WTC11 (cell line): Measurements from ENCODE around the gene BCO1. TPM values are rescaled to one million over a fixed set of nuclear protein-coding genes. Genes with fewer than 3 reads are reported as not detected.

Experiments used
- ATAC-seq: fragments of 200-7000 bp; cut with Tn5 transposase; 2 replicates; pipeline ENCODE4 v1.10.0; 2021; ENCODE audit warnings: mild to moderate bottlenecking, moderate library complexity
- CTCF ChIA-PET: fragments of 300-600 bp; sonication (Branson Sonifier 250); formaldehyde crosslinking; loops from one replicate; lab custom pipeline; 2021; ENCODE audit warnings: antibody characterized with exemption; lab: Charles Lee
- POLR2A ChIA-PET: fragments of 350-600 bp; sonication (Branson Sonifier 250); formaldehyde crosslinking; loops from one replicate; lab custom pipeline; 2021; ENCODE audit warnings: antibody characterized with exemption; lab: Charles Lee
- DNase-seq: peaks from one replicate; pipeline ENCODE4 v3.0.0; 2021; ENCODE audit warnings: low spot score
- H3K27ac Mint-ChIP-seq: 2 replicates; pipeline ENCODE4 v1.8.0; 2021; ENCODE audit warnings: mixed read lengths
- H3K27me3 Mint-ChIP-seq: 2 replicates; pipeline ENCODE4 v1.8.0; 2021; ENCODE audit warnings: low read depth, mild to moderate bottlenecking, moderate library complexity, mixed read lengths
- H3K36me3 Mint-ChIP-seq: 2 replicates; pipeline ENCODE4 v1.8.0; 2021; ENCODE audit warnings: mixed read lengths
- H3K4me1 Mint-ChIP-seq: 2 replicates; pipeline ENCODE4 v1.8.0; 2022; ENCODE audit warnings: mixed read lengths
- H3K4me3 Mint-ChIP-seq: 2 replicates; pipeline ENCODE4 v1.8.0; 2021; ENCODE audit warnings: mild to moderate bottlenecking, moderate library complexity, mixed read lengths
- H3K9me3 Mint-ChIP-seq: 2 replicates; pipeline ENCODE4 v1.8.0; 2021; ENCODE audit warnings: mixed read lengths
- ARID4B ChIP-seq: sonication (generic); formaldehyde crosslinking; IDR thresholded peaks from 2 replicates; pipeline ENCODE4 v1.8.0; 2023; ENCODE audit warnings: missing genetic modification reagents, mild to moderate bottlenecking, borderline replicate concordance
- ATF1 ChIP-seq: sonication (generic); formaldehyde crosslinking; IDR thresholded peaks from 2 replicates; pipeline ENCODE4 v1.8.1; 2023; ENCODE audit warnings: mild to moderate bottlenecking, moderate library complexity, missing genetic modification reagents
- E2F5 ChIP-seq: sonication (generic); formaldehyde crosslinking; IDR thresholded peaks from 2 replicates; pipeline ENCODE4 v1.8.1; 2022; ENCODE audit warnings: mild to moderate bottlenecking, moderate library complexity, missing genetic modification reagents
- GTF2I ChIP-seq: fragments of 250-450 bp; sonication (Bioruptor Pico); conservative IDR thresholded peaks from 2 replicates; pipeline ENCODE4 v1.4.0; 2021; ENCODE audit warnings: mild to moderate bottlenecking
- HMGA2 ChIP-seq: fragments of 250-450 bp; sonication (Bioruptor Pico); IDR thresholded peaks from 2 replicates; pipeline ENCODE4 v1.4.0; 2021; ENCODE audit warnings: mild to moderate bottlenecking, moderate library complexity
- KAT7 ChIP-seq: sonication (generic); formaldehyde crosslinking; IDR thresholded peaks from 2 replicates; pipeline ENCODE4 v1.8.1; 2023; ENCODE audit warnings: missing genetic modification reagents, mild to moderate bottlenecking, borderline replicate concordance
- MAX ChIP-seq: sonication (generic); formaldehyde crosslinking; IDR thresholded peaks from 2 replicates; pipeline ENCODE4 v1.8.0; 2022; ENCODE audit warnings: mild to moderate bottlenecking, missing genetic modification reagents
- NR3C1 ChIP-seq: sonication (generic); formaldehyde crosslinking; conservative IDR thresholded peaks from 2 replicates; pipeline ENCODE4 v1.8.1; 2023; ENCODE audit warnings: low read depth, mild to moderate bottlenecking, missing genetic modification reagents
- PRDM15 ChIP-seq: sonication (generic); formaldehyde crosslinking; IDR thresholded peaks from 2 replicates; pipeline ENCODE4 v1.8.0; 2022; ENCODE audit warnings: missing genetic modification reagents
- RELA ChIP-seq: sonication (generic); formaldehyde crosslinking; IDR thresholded peaks from 2 replicates; pipeline ENCODE4 v1.8.1; 2022; ENCODE audit warnings: missing genetic modification reagents, mild to moderate bottlenecking, borderline replicate concordance
- SMAD3 ChIP-seq: sonication (generic); formaldehyde crosslinking; IDR thresholded peaks from 2 replicates; pipeline ENCODE4 v1.8.0; 2022; ENCODE audit warnings: missing genetic modification reagents, mild to moderate bottlenecking, borderline replicate concordance
- STAT6 ChIP-seq: sonication (generic); formaldehyde crosslinking; conservative IDR thresholded peaks from 2 replicates; pipeline ENCODE4 v1.8.1; 2023; ENCODE audit warnings: mild to moderate bottlenecking, low read depth, missing genetic modification reagents, moderate library complexity
- ZBTB43 ChIP-seq: sonication (generic); formaldehyde crosslinking; IDR thresholded peaks from 2 replicates; pipeline ENCODE4 v1.8.1; 2023; ENCODE audit warnings: mild to moderate bottlenecking, missing genetic modification reagents
- ZNF138 ChIP-seq: sonication (generic); formaldehyde crosslinking; conservative IDR thresholded peaks from 2 replicates; pipeline ENCODE4 v1.8.1; 2022; ENCODE audit warnings: mild to moderate bottlenecking, moderate library complexity, missing genetic modification reagents
- ZNF281 ChIP-seq: sonication (generic); formaldehyde crosslinking; IDR thresholded peaks from 2 replicates; pipeline ENCODE4 v1.8.0; 2023; ENCODE audit warnings: mild to moderate bottlenecking, missing genetic modification reagents
- ZNF423 ChIP-seq: fragments of 250-450 bp; sonication (Bioruptor Pico); IDR thresholded peaks from 2 replicates; pipeline ENCODE4 v2.1.2; 2022; ENCODE audit warnings: mild to moderate bottlenecking, moderate library complexity
- ZNF671 ChIP-seq: fragments of 250-450 bp; sonication (Bioruptor Pico); IDR thresholded peaks from 2 replicates; pipeline ENCODE4 v1.8.0; 2021; ENCODE audit warnings: mild to moderate bottlenecking
- total RNA-seq: library from RNA; stranded (reverse); gene quantifications from 3 replicates; pipeline ENCODE4 v1.2.3, GENCODE V29; 2021

Gene BCO1
- total RNA-seq, 1 experiment from 2014 or later, result 0.15 TPM

GRCh38 chr16:81286190-81286589 lies 47.7 kb downstream of the BCO1 start:
- no peaks in the 10 kb centered on the region for H3K9me3 Mint-ChIP-seq
- no peak overlapping the region for H3K4me3 Mint-ChIP-seq
- ATAC-seq (no peak), DNase-seq (no peak)
- no peaks in the 10 kb centered on the region for H3K36me3 Mint-ChIP-seq
- POLR2A ChIA-PET, result no interaction called here
- CTCF ChIA-PET, result no interaction called here
- H3K27ac Mint-ChIP-seq, result no peak overlapping the region
- H3K4me1 Mint-ChIP-seq, result no peaks in the 10 kb centered on the region
- H3K27me3 Mint-ChIP-seq, result no peaks in the 10 kb centered on the region
- TF ChIP-seq ZNF138 (CRISPR knock-in tag) (no peak), HMGA2 (CRISPR knock-in tag) (no peak), GTF2I (CRISPR knock-in tag) (no peak), ZNF423 (CRISPR knock-in tag) (no peak), STAT6 (CRISPR knock-in tag) (no peak)

GRCh38 chr16:81291117-81291516 lies 52.6 kb downstream of the BCO1 start:
- no peaks in the 10 kb centered on the region; the same call in 1 of the 2 replicates for H3K27me3 Mint-ChIP-seq
- no peak for DNase-seq
- ChIA-PET CTCF (interaction anchor here (0.5 kb wide), 1 partner anchor 295 kb away, joined by 5 read pairs; no protein-coding TSS in a partner anchor), POLR2A (no interaction called here)
- H3K27ac Mint-ChIP-seq, result no peak overlapping the region
- H3K4me3 Mint-ChIP-seq, result no peak overlapping the region
- H3K36me3 Mint-ChIP-seq, result no peaks in the 10 kb centered on the region
- no peaks in the 10 kb centered on the region for H3K4me1 Mint-ChIP-seq
- no peaks in the 10 kb centered on the region for H3K9me3 Mint-ChIP-seq
- no peak for TF ChIP-seq ZNF281 (CRISPR knock-in tag)
- TF ChIP-seq KAT7, result no peak
- no peak for TF ChIP-seq PRDM15 (CRISPR knock-in tag)
- no peak for TF ChIP-seq ZBTB43
- no peak for TF ChIP-seq MAX
- no peak for TF ChIP-seq RELA (CRISPR knock-in tag)
- TF ChIP-seq ARID4B, result no peak
- no peak for TF ChIP-seq NR3C1 (CRISPR knock-in tag)
- TF ChIP-seq ZNF423 (CRISPR knock-in tag), result no peak
- TF ChIP-seq ZNF671 (CRISPR knock-in tag), result no peak
- TF ChIP-seq ATF1, result no peak
- TF ChIP-seq E2F5, result no peak
- no peak for TF ChIP-seq SMAD3 (CRISPR knock-in tag)
- ATAC-seq, result no peak
